NCI-H460 (cell line): ENCODE results near the gene PRDM7. TPM values are rescaled to one million over a fixed set of nuclear protein-coding genes. Genes with fewer than 3 reads are reported as not detected.
"Not testable (repeated sequence)": the region's sequence is repeated elsewhere in the genome, so short reads cannot be mapped to it uniquely, and the experiment has no call there.

Experiments
- DNase-seq: peaks from one replicate; pipeline ENCODE4 v3.0.0-alpha.2; 2016; ENCODE audit warnings: low read depth; ENCODE audit errors: extremely low read depth
- total RNA-seq: library from RNA; depleted of rRNA; stranded (reverse); fragments of >200 nt; shearing (Covaris generic); gene quantifications from 2 replicates; pipeline ENCODE4 v1.2.3, GENCODE V29; 2014

Gene PRDM7
- total RNA-seq, 1 experiment from 2014 or later, result not detected

- DNase-seq, result no peak
These were observed 837 bp upstream of the PRDM7 start for GRCh38 chr16:90077757-90078578.

GRCh38 chr16:90072442-90073105 is 4.6 kb downstream of the PRDM7 start:
- DNase-seq, result no peak

GRCh38 chr16:90070440-90070839 is 6.7 kb downstream of the PRDM7 start:
- no peak for DNase-seq

- DNase-seq, result no peak
These were observed 15.7 kb downstream of the PRDM7 start for GRCh38 chr16:90061437-90061836.

- no peak for DNase-seq
These were observed 19.4 kb downstream of the PRDM7 start for GRCh38 chr16:90057738-90058173.

GRCh38 chr16:90056521-90056920 is 20.6 kb downstream of the PRDM7 start:
- DNase-seq, result not testable (repeated sequence)

GRCh38 chr16:90055371-90055770 is 21.8 kb downstream of the PRDM7 start:
- DNase-seq, result no peak

GRCh38 chr16:90054554-90054953 is 22.6 kb downstream of the PRDM7 start:
- no peak for DNase-seq

GRCh38 chr16:90053902-90054500 is 23.1 kb downstream of the PRDM7 start:
- DNase-seq, result no peak

GRCh38 chr16:90050969-90051368 is 26.2 kb downstream of the PRDM7 start:
- no peak for DNase-seq

GRCh38 chr16:90048737-90049330 is 28.3 kb downstream of the PRDM7 start:
- no peak for DNase-seq

- DNase-seq, result no peak
These were observed 28.8 kb downstream of the PRDM7 start for GRCh38 chr16:90048347-90048722.

- DNase-seq, result no peak
These were observed 29.3 kb downstream of the PRDM7 start for GRCh38 chr16:90047714-90048346.

GRCh38 chr16:90046971-90047713 is 30.0 kb downstream of the PRDM7 start:
- no peak for DNase-seq

GRCh38 chr16:90046122-90046970 is 30.8 kb downstream of the PRDM7 start:
- DNase-seq, result no peak

GRCh38 chr16:90044111-90044551 is 33.0 kb downstream of the PRDM7 start:
- DNase-seq, result no peak

- no peak for DNase-seq
These were observed 33.6 kb downstream of the PRDM7 start for GRCh38 chr16:90043526-90043925.

- DNase-seq, result no peak
These were observed 34.1 kb downstream of the PRDM7 start for GRCh38 chr16:90042946-90043514.
